Common myeloid progenitor, CD34-positive (primary cell): ENCODE data around the gene IFIT1.
"Not testable (repeated sequence)": the region's sequence is repeated elsewhere in the genome, so short reads cannot be mapped to it uniquely, and the experiment has no call there.

Experiments
- CTCF ChIA-PET: fragments of 350-600 bp; sonication (Branson Sonifier 250); formaldehyde crosslinking; loops from one replicate; lab custom pipeline; 2021; ENCODE audit warnings: antibody characterized with exemption; lab: Charles Lee
- POLR2A ChIA-PET: fragments of 350-600 bp; sonication (Branson Sonifier 250); formaldehyde crosslinking; loops from one replicate; lab custom pipeline; 2021; ENCODE audit warnings: antibody characterized with exemption; lab: Charles Lee
- DNase-seq, 3 donors: peaks; one replicate each; pipeline versions ENCODE4 v3.0.0 to v3.0.0-alpha.2; 2013
- H3K27ac ChIP-seq, 2 experiments: 1 replicate in 1 of 2; 2 replicates in 1 of 2; pipeline ENCODE4 v1.7.0; 2013; ENCODE audit warnings: inconsistent platforms in 2 of 2, low read length in 2 of 2, mild to moderate bottlenecking in 2 of 2, low read depth in 1 of 2, moderate library complexity in 1 of 2; ENCODE audit not compliant: severe bottlenecking in 2 of 2, insufficient read depth in 1 of 2, poor library complexity in 1 of 2
- H3K27me3 ChIP-seq, 5 experiments: replicated peaks in 2 of 5; 1 replicate in 3 of 5; 2 replicates in 2 of 5; pipeline versions ENCODE4 v1.6.1 to v1.7.0; 2013; ENCODE audit warnings: low read length in 4 of 5, mild to moderate bottlenecking in 2 of 5, moderate library complexity in 2 of 5, inconsistent platforms in 1 of 5; ENCODE audit not compliant: insufficient read depth in 5 of 5, control insufficient read depth in 4 of 5
- H3K36me3 ChIP-seq, 4 experiments: 1 replicate in 2 of 4; 2 replicates in 2 of 4; pipeline versions ENCODE4 v1.6.1 to v1.7.0; 2013; ENCODE audit warnings: low read length in 3 of 4, control low read depth in 1 of 4, mild to moderate bottlenecking in 1 of 4; ENCODE audit not compliant: control insufficient read depth in 4 of 4, insufficient read depth in 4 of 4
- H3K4me1 ChIP-seq, 4 experiments: 1 replicate in 3 of 4; 2 replicates in 1 of 4; pipeline versions ENCODE4 v1.6.1 to v1.7.1; 2013; ENCODE audit warnings: low read length in 3 of 4, mild to moderate bottlenecking in 3 of 4, control low read depth in 1 of 4, inconsistent platforms in 1 of 4, moderate library complexity in 1 of 4; ENCODE audit not compliant: control insufficient read depth in 4 of 4, insufficient read depth in 4 of 4; ENCODE audit errors: control extremely low read depth in 1 of 4
- H3K4me3 ChIP-seq, 7 experiments: 1 replicate in 4 of 7; 2 replicates in 3 of 7; pipeline versions ENCODE4 v1.5.1 to v1.7.0; 2013; ENCODE audit warnings: mild to moderate bottlenecking in 7 of 7, low read length in 6 of 7, moderate library complexity in 6 of 7, inconsistent platforms in 2 of 7, low read depth in 2 of 7, control low read depth in 1 of 7; ENCODE audit not compliant: insufficient read depth in 4 of 7, control insufficient read depth in 1 of 7; ENCODE audit errors: extremely low read depth in 1 of 7
- H3K9me3 ChIP-seq, 5 experiments: 1 replicate in 4 of 5; 2 replicates in 1 of 5; pipeline versions ENCODE4 v1.6.1 to v1.7.1; 2013; ENCODE audit warnings: low read length in 4 of 5, mild to moderate bottlenecking in 2 of 5, inconsistent platforms in 1 of 5, low read depth in 1 of 5, moderate library complexity in 1 of 5; ENCODE audit not compliant: control insufficient read depth in 4 of 5, insufficient read depth in 2 of 5; ENCODE audit errors: control extremely low read depth in 1 of 5
- WGBS: methylation state at CpG from one replicate; pipeline ENCODE4 v1.1.5; 2013; ENCODE audit not compliant: insufficient coverage; 5-methylcytosine and 5-hydroxymethylcytosine counted together

Gene IFIT1

GRCh38 chr10:89444819-89445218, 52.4 kb downstream of the IFIT1 start:
- H3K27ac ChIP-seq, POLR2A ChIA-PET, H3K4me1 ChIP-seq, DNase-seq, H3K9me3 ChIP-seq, H3K27me3 ChIP-seq, H3K4me3 ChIP-seq, H3K36me3 ChIP-seq, CTCF ChIA-PET: not testable (repeated sequence)
- 98% methylated on average over 7 of the region's 7 CpGs for WGBS

GRCh38 chr10:89450901-89451300, 58.5 kb downstream of the IFIT1 start:
- no peaks in the 10 kb centered on the region for H3K4me1 ChIP-seq
- DNase-seq, result no peak
- WGBS, result 84% methylated on average over 2 of the region's 2 CpGs
- H3K4me3 ChIP-seq, result no peak overlapping the region
- CTCF ChIA-PET, result interaction anchor here (0.6 to 2.1 kb wide), 2 partner anchors 16 to 90 kb away, joined by 3 to 5 read pairs; no protein-coding TSS in a partner anchor
- no peaks in the 10 kb centered on the region for H3K27me3 ChIP-seq
- H3K9me3 ChIP-seq, result no peaks in the 10 kb centered on the region
- no peaks in the 10 kb centered on the region for H3K36me3 ChIP-seq
- no peak overlapping the region for H3K27ac ChIP-seq
- POLR2A ChIA-PET, result no interaction called here

DNA sequence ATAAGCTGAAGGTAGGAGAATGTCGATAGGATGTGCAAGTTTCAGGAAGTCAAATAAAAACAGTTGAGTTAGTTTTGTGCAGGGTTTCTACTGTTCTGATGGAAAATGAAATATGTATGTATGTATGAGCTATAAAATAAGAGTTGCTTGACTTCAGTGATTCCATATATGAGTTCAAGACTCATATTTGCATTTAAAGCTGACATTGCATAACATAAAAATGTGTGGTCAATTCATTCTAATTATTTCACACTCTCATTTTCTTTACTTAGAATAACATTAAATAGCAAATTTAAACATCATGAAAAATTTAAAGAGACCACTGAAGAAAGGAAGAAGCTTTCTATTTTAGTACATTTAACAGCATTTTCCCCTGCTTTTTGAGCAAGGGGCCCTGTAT, 59.8 kb downstream of the IFIT1 start:
- DNase-seq, result no peak
- no CpG with 5 or more reads among the region's 1 CpG for WGBS
- Histone ChIP-seq H3K27ac (no peak overlapping the region), H3K4me1 (no peaks in the 10 kb centered on the region), H3K4me3 (no peak overlapping the region), H3K9me3 (no peaks in the 10 kb centered on the region), H3K36me3 (no peaks in the 10 kb centered on the region), H3K27me3 (no peaks in the 10 kb centered on the region)
- ChIA-PET POLR2A (interaction anchor here (1.2 kb wide), 1 partner anchor 1792 kb away, joined by 3 read pairs; the partner anchor contains the start of gene PAPSS2), CTCF (interaction anchor here (2.1 kb wide), 1 partner anchor 14 kb away, joined by 5 read pairs; no protein-coding TSS in a partner anchor)

GRCh38 chr10:89454561-89455347, 62.3 kb downstream of the IFIT1 start:
- Histone ChIP-seq H3K27me3 (no peaks in the 10 kb centered on the region), H3K4me3 (no peak overlapping the region), H3K27ac (no peak overlapping the region), H3K9me3 (no peaks in the 10 kb centered on the region), H3K36me3 (no peaks in the 10 kb centered on the region), H3K4me1 (no peaks in the 10 kb centered on the region)
- DNase-seq, result no peak
- WGBS, result 75% methylated on average over 1 of the region's 1 CpG
- ChIA-PET CTCF (no interaction called here), POLR2A (no interaction called here)
